ENCODE data around the gene GYS2.

Gene GYS2

DNA sequence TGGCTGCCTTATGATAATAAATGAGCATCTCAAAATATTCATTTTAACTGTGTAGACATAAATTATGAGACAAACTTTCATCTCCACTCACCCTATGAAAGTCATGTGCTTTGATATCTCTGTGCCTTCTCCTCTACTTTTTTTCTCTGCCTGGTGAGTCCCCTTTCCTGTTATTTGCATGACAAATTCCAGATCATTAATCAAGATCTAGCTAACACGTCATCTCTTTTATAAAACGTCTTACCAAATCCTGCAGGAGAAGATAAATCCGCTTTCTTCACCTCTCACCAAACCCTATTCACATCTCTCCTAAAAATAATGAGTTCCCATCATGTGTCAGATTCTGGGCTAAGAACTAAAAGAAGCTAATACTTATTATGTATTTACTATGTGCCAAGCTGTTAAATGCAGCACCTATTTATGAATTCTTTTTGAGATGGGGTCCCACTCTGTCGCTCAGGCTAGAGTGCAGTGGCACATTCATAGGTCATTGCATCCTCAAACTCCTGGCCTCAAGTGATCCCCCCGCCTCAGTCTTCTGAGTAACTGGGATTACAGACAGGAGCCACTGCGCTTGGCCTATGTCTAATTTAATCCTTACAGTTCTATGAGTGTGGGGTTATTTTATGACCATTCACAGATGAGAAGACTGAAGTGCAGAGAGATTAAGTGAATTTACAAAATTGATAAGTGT, 51.9 kb downstream of the GYS2 start:
- DNase-seq: no peak

DNA sequence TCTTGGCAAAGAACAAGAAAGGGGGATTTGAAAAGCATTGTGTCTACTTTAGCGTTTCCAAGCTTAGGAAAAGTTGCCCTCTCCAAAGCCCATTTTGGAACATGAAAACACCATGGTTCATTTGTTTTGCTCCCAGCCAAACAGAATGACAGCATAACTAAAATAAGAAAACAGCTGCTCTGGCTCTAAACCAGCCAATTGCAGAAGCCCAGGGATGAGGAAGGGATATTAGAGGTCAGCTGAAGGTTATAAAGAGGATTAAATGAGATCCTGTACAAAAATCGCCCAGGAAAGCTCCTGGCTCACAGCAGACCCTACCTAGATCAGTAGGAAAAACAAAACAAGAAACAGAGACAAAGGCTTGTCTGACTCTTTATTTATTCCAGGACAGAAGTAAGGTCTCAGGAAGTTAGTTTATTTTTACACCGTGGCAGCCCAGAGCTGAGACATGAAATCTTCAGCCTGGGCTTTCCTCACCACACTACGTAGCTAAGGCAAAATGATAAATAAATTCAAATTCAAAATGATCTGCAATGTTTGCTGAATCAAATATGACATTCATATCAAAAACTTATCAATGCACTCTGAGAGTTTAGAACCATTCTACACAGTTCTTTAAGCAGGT, 52.7 kb downstream of the GYS2 start:
- no peak for DNase-seq

DNA sequence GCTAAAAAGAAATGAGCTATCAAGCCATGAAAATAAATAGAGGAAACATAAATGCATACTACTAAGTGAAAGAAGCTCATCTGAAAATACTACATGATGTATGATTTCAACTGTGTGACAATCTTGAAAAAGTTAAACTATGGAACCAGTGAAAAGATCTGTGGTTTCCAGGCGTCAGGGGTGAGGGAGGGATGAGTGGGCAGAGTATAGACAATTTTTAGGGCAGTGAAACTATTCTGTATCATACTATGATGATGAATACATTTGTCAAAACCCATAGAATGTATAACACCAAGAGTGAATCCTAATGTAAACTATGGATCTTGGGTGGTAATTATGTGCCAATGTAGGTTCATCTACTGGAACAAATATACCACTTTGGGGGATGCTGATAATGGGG, 57.2 kb downstream of the GYS2 start:
- DNase-seq: no peak

DNA sequence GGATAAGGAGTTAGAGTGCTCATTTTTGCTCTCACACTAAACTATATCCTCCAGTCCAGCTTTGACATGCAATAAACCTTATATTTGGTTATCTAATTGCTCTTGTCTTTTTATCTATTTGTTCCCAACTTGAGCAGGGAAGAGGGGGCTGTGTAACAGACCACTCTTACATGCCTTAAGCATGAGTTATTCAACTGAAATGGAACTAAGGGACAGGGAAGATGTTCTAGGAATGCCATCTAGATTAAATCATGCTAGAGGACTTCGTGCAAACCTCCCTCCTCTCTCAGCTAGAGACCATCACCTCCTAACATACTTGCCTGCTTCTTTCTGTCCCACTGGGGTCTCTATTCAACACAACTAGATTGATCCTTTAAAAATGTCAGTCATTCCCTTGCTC, 57.9 kb downstream of the GYS2 start:
- no peak for DNase-seq

DNA sequence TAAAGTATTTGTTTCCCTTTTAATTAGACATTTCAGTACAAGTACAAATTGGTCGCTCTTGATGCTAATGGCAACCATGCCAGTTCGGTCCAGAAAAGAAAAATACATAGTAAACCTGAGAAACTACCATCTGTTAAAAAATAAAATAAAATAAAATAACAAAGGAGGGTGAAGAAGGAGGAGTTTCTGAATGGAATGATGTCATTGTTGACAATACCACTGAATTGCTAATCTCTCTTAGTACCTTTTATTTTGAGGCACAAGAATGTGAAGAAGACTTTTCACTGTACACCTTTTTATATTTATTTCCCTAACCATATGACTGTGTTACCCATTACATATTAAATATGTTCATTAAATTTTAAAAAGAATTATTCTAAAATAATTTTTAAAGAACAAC, 59.1 kb downstream of the GYS2 start:
- no peak for DNase-seq

DNA sequence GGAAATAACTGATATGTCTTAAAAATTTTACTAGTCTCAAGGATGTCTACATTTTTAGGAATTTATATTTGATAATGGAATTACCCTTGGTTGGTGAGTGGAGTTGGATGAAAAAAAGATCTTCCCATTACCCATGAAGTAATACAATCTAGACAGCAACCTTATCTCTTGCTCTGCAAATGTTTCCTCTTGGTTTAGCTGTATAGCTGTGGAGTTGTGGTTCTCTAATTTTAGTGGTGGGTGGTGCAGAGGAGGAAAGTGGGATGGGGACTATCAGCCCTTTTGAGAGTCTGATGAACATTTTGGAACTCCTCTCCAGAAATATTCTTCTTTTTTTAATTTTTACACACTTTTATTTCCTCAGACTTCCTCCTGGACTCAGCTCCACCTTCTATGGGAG, 61.5 kb downstream of the GYS2 start:
- no peak for DNase-seq

DNA sequence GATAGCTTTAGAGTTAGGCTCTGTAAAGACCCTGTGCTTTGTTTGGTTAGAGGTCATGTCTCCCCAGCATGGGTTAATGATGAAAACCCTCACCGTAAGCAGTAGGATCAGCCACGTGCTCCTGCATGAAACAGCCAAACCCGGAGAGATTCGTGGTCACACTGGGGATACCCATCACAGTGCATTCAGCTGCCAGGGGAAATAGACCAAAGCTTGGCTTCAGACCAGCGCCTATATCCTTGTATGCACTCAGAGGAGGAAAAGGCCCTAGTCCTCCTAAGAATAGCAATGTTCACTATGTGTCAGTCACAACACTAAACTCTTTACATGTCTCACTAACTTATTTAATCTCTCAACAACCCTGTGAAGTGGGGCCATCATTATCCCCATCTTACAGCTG, 62.2 kb downstream of the GYS2 start:
- no peak for DNase-seq

DNA sequence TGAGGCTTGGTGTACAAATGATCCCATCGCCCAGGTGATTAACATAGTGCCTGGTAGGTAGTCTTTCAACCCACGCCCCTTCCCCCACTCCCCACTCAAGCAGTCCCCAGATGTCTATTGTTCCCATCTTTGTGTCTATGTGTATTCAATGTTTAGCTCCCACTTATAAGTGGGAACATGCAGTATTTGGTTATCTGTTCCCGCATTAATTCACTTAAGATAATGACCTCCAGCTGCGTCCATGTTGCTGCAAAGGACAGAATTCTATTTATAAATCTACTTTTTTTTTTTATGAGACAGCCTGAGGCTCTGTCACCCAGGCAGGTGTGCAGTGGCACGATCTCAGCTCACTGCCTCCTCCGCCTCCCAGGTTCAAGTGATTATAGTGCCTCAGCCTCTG, 62.9 kb downstream of the GYS2 start:
- no peak for DNase-seq

DNA sequence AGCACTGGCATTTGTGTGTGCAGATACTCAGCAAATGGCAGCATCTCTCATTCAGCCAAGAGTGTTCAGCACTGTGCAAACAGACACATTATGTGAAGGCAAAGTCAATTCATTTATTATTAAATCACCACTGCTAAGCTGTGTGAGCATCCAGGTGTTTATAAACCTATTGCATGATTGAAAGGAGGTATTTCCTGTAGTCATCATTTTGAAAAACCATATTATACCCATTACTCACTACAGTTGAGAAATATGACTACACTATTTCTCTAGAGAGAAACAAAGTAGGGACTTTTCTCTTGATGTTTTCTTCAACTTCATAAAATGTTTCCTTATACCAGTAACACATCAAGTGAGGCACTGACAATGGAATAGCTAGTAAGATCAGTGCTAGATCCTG, 64.8 kb downstream of the GYS2 start:
- no peak for DNase-seq

DNA sequence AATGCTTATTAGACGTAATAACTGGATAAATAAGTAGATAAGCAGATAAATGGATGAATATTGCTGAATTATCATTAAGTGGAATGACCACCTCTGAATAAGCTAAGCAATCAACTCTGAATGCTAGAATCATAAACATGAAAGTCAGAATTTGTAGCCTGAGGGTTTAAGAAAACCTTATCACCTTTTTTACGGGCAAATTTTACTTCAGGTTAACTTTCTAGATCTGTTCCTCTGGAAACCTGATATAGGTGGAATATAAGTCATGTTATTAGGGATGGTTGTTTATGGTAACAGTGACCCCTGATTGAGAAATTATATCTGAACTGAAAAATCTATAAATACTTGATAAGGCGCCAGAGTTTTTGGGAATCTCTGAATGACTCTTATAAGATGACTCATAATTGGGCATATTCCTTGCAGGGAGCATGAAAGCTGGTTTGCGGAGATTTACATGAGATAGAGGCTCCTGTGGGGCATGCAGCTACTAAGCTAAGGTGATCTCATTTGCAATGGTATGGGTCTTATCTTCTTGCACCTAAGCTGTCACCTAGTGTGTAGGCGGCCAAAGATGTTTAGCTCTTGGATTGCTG, 66.5 kb downstream of the GYS2 start:
- no peak for DNase-seq

DNA sequence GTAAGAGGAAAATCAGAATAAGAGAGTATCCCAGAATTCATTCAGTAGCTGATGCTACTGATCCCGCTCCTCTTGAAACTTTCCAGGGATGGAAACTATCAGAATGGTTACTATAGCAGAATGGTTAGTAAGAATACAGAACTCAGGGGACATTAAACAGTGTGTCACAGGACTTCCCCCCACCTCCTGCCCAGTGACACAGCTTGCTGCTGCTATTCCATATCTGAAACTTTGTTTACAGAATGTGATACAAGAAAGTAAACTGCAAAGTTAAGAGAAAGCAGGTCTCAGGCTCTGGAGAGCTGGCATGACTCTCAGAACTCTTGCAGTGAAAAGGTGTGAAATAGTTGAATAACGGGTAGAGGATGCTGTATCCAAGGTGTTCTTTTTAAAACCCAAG, 75.2 kb downstream of the GYS2 start:
- DNase-seq: no peak

DNA sequence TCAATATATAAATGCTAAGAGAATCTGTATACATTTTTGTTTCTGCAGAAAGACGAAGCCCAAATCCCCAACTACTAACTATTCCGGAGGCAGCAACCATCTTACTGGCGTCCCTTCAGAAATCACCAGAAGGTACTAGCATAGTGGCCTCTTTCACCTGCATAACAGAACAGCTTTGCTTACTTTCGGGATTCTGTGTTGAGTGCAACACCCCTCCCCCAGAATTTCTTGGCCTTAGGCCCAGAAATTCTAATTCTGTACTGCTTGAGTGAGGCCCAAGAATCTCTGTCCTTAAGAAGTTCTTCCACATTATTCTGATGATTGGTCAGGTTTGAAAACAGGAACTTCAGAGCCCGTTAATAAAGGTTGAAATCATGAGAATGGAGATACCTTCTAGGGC, 75.7 kb downstream of the GYS2 start:
- DNase-seq: no peak

DNA sequence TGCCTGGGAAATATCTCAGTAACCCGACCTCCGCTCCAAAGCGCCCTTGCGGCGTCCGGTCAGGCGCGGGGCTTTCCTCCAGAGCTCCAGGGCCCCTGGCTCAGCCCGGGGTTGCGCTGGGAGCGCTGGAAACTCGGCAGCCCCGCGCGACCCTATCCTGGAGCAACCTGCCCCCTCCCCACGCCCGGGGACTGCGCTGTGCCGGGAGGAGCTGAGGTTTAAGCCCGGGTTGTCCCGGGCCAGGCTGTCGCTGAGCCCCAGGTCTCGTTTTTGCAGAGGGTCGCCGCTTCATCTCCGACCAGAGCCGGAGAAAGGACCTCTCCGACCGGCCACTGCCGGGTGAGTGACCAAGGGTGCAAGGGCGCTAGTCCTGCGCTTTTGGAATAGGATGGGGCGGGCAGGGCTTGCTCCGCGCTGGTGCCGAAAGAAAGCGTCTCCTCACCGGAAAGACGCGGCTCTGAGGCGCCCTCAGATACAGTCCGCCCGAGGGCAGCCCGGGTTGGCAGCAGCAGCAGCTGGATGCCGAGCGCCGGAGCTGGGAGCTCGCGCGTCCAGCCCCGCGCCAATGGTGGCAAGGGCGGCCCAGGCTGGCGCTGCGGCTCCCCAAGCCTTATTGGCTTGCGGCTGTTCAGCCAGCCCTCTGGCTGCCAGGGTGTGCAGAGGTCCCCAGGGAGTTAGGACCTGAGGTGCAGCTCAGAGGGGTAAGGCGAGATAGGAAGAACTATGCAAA, 77.0 kb downstream of the GYS2 start:
- no peak for DNase-seq

DNA sequence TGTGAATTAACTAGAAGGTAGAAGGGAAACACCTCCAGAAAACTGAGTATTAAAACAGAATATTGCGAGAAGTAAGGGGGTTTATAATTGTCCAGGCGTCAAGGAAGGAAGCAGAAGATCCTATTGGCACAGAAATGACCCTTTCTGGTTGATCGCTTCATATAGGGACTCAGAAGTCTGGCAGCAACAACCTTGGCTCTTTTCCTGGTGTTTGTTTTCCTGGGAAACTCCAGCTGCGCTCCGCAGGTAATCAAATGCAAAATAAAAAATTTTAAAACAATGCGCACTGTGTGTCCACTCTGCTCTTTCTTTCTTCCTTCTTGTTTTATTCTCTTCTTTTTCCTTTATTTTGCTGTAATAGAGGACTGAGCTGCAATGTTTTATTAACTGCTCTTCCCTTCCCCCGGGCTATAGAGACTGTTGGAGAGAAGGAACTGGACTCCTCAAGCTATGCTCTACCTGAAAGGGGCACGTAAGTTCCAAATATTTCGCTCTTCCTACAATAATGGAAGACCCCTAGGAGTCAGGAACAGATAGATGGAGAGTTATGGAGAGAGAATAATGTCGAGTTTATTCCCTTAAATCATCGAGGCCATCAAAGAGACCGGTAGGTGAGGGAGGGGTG, 77.8 kb downstream of the GYS2 start:
- no peak for DNase-seq

DNA sequence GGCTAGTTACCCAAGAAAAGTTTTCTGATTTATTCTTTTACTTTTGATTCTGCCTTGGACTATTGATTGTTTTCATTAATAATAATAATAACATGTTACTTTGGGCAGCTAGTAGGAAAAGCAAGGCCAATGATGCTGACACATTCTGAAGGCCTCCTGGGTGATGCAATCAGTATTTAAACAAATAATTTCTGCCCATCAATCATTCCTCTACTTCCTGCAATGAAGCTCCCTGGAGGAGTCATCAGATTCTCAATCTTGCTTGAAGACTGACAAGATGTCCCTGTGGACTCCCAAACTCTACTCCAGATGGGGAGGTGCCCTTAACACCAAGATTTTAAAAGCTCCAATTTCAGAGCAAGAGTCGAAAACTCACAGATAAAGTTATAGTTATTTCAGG, 78.6 kb downstream of the GYS2 start, which contains the start of gene SPX:
Gene SPX (plus strand): TSS at position 244 of the 400 bp plus-strand sequence. CDS start 177 bp downstream, outside the sequence.
- DNase-seq: no peak

DNA sequence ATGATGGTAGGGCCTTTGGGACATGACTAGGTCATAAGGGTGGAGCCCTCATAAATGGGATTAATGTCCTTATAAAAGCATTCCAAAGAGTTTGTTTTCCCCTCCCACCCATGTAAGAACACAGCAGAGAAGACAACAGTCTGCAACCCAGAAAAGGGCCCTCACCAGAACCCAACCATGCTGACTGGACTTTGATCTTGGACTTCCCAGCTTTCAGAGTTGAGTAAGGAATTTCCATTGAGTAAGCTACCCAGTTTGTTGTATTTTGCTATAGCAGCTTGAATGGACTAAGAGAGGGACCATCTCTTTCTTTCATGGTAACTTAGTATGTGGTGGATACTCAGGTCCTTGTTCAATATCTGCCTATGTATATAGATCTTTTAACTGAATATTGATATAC, 81.5 kb downstream of the GYS2 start:
- DNase-seq: no peak

DNA sequence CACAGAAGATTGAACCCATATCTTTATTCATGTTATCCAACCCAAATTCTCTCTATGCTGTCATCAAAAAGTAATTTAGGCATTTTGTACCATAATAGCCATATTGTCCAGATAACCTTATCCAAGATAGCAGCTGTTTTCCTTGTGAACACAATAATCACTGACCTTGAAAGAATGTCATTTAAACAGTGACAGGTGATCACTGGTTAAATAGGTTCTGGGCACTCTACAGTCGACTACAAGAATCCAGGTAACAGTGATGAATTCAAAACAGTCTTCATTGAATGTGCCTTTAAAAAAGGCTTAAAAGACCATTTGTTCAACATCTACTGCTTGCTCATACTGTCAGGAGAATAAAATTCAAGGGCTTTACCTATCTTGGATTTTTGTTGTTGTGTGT, 83.1 kb downstream of the GYS2 start:
- no peak for DNase-seq

DNA sequence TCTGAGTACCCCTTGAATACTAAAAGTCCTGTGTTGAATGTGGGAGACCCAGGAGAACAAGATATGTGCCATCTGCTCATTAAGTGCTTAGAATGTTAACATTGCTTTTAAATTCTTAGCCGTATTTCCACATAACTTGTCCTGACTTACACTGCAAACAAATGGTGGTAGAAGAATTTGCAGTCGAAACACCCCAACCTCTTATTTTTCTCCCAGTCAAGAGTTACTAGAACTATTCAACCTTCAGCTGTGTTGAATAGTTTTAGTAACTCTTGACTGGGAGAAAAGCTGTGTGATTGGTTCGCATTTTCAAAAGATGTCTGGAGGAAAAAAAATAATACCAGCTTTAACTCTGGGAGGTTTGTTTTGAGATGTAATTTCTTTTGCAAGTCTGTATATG, 86.2 kb downstream of the GYS2 start:
- DNase-seq: no peak

DNA sequence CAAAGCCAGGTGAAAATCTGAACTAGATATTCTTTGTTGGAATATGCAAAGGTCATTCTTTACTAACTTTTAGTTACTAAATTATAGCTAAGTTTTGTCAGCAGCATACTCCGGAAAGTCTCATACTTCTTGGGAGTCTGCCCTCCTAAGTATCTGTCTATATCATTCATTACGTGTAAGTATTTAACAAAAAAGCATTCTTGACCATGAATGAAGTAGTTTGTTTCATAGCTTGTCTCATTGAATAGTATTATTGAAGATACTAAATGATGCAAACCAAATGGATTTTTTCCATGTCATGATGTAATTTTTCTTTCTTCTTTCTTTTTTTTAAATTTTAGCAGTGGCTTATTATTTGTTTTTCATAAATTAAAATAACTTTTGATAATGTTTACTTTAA, 88.4 kb downstream of the GYS2 start:
- no peak for DNase-seq

DNA sequence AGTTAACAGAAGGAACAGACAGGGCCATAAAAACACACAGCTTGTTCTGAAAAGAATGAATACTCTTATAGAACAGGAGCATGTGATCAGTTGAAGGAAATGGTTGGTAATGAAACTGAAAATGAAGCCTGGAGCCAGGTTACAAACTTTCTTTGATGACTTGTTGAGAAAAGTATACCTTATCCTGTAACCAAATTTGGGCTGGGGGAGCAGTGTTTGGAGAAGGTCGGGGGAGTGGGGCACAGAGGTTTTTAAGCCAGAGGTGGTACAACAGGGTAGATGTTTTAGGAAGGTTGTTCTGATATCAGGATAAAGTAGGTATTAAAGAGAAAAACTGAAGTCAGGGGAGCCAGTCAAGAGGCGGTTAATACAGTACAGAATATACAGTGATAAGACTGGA, 94.9 kb downstream of the GYS2 start:
- no peak for DNase-seq

DNA sequence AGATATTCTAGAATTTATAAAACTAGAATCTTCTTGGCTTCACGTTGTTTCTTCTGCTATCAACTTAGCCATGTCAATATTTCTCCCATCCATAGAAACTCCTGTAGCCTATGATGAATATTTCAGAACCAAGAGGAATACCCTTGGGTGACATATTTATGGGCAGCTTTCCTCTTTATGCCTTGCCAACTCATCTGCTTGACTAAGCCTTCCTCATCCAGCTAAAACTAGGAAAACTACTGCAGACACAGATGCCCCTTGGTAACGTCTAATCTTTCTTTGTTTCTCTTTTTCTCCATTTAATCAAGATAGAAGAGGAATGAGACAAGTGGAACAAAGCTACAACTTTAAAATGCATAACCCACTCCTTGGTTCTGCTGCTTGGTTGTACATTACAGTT, 96.8 kb downstream of the GYS2 start:
- DNase-seq: no peak

DNA sequence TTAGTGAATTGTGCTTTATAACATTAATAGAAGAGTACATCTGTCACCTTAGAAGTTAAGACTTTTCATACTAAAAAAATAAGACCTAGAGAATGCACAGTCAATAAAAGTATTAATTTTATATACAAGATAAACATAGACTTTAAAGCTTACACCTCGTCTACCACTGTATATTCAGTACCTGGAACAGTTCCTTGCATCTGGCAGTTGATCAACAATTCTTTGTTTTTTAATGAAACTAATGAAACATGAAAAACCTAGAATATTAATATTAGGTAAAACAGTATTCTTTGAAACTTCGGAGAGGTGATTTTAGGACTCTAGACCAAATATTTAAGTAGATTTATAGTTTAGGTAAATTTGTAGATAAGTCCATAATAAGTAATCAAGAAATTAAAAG, 98.8 kb downstream of the GYS2 start:
- DNase-seq: no peak

DNA sequence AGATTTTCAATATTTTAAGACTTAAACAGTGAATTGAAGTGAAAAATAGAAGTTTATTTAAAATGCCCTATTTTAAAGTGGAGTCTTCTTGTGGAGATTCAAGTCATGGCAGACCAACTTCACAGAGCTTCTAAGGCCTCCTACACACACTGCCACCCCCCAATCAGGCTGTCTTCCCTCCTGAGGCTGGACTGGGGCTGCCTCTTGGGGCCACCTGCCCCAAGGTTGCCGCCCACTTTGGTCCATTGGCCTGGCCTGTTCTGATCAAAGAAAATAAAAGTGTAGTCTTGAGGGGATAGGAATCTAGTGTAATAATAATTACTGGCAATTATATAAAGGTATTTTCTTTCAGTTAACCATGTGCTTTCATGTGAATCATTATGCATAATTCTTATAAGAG, 101.8 kb downstream of the GYS2 start:
- DNase-seq: no peak

DNA sequence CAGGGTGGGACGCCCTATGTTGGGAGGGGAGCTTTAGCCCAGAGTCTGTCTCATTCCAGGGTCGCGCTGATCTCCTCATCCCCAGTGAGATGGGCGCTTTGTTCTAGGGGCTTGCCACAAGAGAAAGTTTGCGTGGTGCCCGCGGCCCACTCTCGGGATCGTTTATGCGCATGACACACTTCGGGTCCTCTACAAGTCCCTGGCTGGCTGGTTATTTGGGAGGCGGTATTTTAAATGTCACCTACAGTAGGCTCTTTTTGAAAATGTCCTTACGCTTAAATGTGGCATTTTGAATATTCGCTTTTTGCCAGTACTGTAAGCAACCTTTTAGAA, 102.5 kb downstream of the GYS2 start:
- DNase-seq: no peak
